ENCODE data around the gene ST3GAL4. TPM values are rescaled to one million over a fixed set of nuclear protein-coding genes. Genes with fewer than 3 reads are reported as not detected.

Gene ST3GAL4
- total and polyA plus RNA-seq, 4 donors, result 23.6 to 38.3 (median 31.7) TPM

DNA sequence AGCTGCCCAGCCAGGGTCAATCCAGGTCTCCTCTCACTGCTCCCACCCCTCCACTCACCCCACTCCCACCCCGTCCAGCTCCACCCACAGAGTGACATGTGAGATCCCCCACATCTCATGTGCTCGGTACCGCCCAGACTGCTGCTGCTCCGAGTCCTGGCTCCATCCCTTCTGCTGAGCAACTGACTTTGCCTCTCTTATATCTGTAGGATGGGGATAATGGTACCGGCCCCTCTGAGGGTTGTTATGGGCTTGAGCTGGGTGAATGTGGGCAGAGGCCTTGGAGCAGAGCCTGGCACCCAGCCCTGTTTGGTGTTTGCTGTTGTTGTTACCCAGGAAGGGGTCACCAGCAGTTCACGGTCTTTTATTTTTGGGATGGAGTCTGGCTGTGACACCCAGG lies 77.0 kb downstream of the ST3GAL4 start:
- 85 to 93% methylated on average over 6 of the region's 6 CpGs for WGBS, 2 donors
- TF ChIP-seq, protein P1, sequence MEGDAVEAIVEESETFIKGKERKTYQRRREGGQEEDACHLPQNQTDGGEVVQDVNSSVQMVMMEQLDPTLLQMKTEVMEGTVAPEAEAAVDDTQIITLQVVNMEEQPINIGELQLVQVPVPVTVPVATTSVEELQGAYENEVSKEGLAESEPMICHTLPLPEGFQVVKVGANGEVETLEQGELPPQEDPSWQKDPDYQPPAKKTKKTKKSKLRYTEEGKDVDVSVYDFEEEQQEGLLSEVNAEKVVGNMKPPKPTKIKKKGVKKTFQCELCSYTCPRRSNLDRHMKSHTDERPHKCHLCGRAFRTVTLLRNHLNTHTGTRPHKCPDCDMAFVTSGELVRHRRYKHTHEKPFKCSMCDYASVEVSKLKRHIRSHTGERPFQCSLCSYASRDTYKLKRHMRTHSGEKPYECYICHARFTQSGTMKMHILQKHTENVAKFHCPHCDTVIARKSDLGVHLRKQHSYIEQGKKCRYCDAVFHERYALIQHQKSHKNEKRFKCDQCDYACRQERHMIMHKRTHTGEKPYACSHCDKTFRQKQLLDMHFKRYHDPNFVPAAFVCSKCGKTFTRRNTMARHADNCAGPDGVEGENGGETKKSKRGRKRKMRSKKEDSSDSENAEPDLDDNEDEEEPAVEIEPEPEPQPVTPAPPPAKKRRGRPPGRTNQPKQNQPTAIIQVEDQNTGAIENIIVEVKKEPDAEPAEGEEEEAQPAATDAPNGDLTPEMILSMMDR (IDR thresholded peaks at IDR 0.05; ENCODE audit: control extremely low read depth, extremely low read depth), result no peak
- peaks cover 4 to 17% (median 13%) of the 10 kb centered on the region in 5 donors for H3K4me1 ChIP-seq (ENCODE audit: control insufficient read depth in 5 of 5, insufficient read depth in 5 of 5, low read length in 5 of 5)
- H3K9me3 ChIP-seq (ENCODE audit: control insufficient read depth in 4 of 4, insufficient read depth in 3 of 4, low read length in 3 of 4), result no peaks in the 10 kb centered on the region
- H3K4me3 ChIP-seq, result no peak overlapping the region
- H3K27me3 ChIP-seq (ENCODE audit: control insufficient read depth in 3 of 3, insufficient read depth in 3 of 3, low read length in 2 of 3), result no peaks in the 10 kb centered on the region
- H3K9ac ChIP-seq (ENCODE audit: insufficient read depth in 1 of 2, low read length in 2 of 2), result no peak overlapping the region
- peak overlapping the region in 1 of 2 donors; percentile 76 for H3K27ac ChIP-seq (ENCODE audit: low read depth in 1 of 2, low read length in 1 of 2)
- H3K36me3 ChIP-seq (ENCODE audit: control insufficient read depth in 4 of 4, insufficient read depth in 4 of 4, low read length in 4 of 4), result peaks cover 0 to 6% (median 0%) of the 10 kb centered on the region in 4 donors
- no peak for DNase-seq
- ATAC-seq (ENCODE audit: insufficient read depth, low FRiP score), result no peak

DNA sequence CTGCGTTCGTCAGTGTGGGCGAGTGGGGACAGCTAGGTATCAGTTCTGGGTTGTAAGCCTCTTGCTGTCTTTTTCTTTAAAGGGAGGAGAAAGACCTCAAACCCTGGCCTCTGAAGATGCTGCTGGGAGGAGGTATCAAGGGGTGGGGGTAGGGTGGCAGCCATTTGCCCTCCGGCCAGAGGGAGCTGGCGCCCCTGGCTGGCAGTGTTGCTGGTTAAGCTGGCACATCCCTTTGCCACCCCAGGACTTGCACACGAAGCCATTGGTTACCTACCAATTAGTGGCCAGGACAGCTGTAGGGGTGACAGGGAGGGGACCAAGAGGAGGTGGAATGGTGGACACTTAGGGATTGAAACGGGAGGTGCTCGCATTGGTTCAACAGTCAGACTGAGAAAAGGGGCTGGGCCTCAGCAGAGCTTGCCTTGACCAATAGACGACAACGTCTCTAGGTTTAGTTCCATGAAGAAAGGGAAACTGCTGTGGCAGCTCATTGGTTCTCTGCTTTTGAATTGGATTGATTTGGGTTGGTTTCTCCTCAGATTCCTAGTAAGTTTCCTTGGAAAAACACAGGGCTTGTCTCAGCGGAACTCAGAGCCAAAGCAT lies 77.9 kb downstream of the ST3GAL4 start:
- no peak overlapping the region for H3K9ac ChIP-seq (ENCODE audit: insufficient read depth in 1 of 2, low read length in 2 of 2)
- H3K4me3 ChIP-seq, result no peak overlapping the region
- no peak for ATAC-seq (ENCODE audit: insufficient read depth, low FRiP score)
- H3K27ac ChIP-seq (ENCODE audit: low read depth in 1 of 2, low read length in 1 of 2), result no peak overlapping the region
- no peak for DNase-seq
- TF ChIP-seq, protein P1 (IDR thresholded peaks at IDR 0.05; ENCODE audit: control extremely low read depth, extremely low read depth), result no peak
- H3K27me3 ChIP-seq (ENCODE audit: control insufficient read depth in 3 of 3, insufficient read depth in 3 of 3, low read length in 2 of 3), result no peaks in the 10 kb centered on the region
- H3K4me1 ChIP-seq (ENCODE audit: control insufficient read depth in 5 of 5, insufficient read depth in 5 of 5, low read length in 5 of 5), result peaks cover 4 to 21% (median 14%) of the 10 kb centered on the region in 5 donors
- H3K36me3 ChIP-seq (ENCODE audit: control insufficient read depth in 4 of 4, insufficient read depth in 4 of 4, low read length in 4 of 4), result peaks cover 0 to 9% (median 0%) of the 10 kb centered on the region in 4 donors
- 85 to 91% methylated on average over 11 of the region's 11 CpGs for WGBS, 2 donors
- H3K9me3 ChIP-seq (ENCODE audit: control insufficient read depth in 4 of 4, insufficient read depth in 3 of 4, low read length in 3 of 4), result no peaks in the 10 kb centered on the region

DNA sequence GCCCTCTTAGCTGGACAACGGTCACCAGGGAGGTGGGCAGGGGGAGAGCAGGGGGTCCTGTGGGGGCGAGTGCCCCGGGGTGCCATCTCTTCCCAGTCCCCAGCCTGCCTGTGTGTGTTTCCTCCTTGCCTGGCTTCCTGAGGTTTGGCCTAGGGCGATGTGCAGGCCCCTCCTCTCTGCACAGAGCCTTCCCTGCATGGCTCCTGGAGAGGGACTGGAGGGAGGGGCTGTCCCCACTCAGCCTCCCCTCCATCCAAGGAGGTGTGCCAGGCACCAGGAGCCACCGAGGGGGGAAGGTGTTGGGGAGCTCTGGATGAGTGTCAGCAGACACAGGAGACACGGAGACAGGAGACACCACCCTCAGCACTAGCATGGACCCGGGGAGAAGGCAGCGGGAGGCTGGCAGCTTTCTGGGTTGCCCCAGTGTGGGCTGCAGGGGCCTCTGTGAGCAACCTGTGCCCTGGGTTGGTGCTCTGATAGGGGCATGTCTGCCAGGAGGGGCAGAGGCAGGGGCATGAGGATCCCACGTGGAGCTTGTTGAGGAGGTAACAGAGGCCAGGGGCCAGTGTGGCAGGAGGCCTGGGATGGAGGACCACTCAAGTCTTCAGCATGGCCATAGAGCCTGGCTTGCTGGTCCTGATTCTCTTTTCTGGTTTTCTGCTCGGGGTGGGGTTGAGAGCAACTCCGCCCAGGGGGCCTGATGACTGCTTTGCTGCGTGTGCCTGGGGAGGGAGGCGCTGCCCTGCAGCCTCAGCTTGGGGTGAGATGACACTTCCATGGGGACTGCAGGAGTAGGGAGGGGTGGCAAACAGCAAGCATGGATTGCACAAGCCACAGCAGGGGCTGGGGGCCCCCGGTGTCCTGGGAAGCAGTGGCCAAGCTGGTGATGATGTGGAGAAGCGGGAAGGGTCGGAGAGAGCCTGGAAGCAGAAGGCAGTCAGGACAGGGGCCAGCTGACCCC lies 78.8 kb downstream of the ST3GAL4 start:
- peaks cover 4 to 26% (median 14%) of the 10 kb centered on the region in 5 donors for H3K4me1 ChIP-seq (ENCODE audit: control insufficient read depth in 5 of 5, insufficient read depth in 5 of 5, low read length in 5 of 5)
- DNase-seq, result peak in 1 of 3 donors; percentile 48
- peaks cover 0 to 9% (median 0%) of the 10 kb centered on the region in 4 donors for H3K36me3 ChIP-seq (ENCODE audit: control insufficient read depth in 4 of 4, insufficient read depth in 4 of 4, low read length in 4 of 4)
- no peaks in the 10 kb centered on the region for H3K9me3 ChIP-seq (ENCODE audit: control insufficient read depth in 4 of 4, insufficient read depth in 3 of 4, low read length in 3 of 4)
- H3K4me3 ChIP-seq, result no peak overlapping the region
- no peak for ATAC-seq (ENCODE audit: insufficient read depth, low FRiP score)
- WGBS, 2 donors, result 77 to 81% methylated on average over 15 to 16 of the region's 16 CpGs
- no peak overlapping the region for H3K27ac ChIP-seq (ENCODE audit: low read depth in 1 of 2, low read length in 1 of 2)
- H3K27me3 ChIP-seq (ENCODE audit: control insufficient read depth in 3 of 3, insufficient read depth in 3 of 3, low read length in 2 of 3), result no peaks in the 10 kb centered on the region
- TF ChIP-seq, protein P1 (IDR thresholded peaks at IDR 0.05; ENCODE audit: control extremely low read depth, extremely low read depth), result no peak
- no peak overlapping the region for H3K9ac ChIP-seq (ENCODE audit: insufficient read depth in 1 of 2, low read length in 2 of 2)

Data from lung (tissue), 12 donors.